ENCODE results near the gene ERC2.

ERC2 gene

DNA sequence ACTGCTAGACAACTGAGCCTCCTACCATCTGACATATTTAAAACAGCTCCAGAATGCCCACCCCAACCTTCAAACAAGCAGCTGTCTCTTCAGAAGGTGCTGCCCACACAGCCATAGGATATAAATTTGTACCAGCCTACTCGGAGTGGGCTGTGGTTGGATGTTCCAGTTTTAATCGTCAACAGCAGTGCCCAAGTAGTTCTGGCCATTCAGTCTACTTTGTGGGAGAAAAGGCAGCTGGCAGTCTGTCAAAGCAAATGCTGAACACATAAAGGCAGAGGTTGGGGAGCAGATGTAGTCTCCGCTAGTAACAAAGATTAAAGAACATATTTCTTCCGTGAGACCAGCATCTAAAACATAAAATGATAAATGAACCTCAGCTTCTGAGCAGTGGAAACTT is 15.9 kb upstream of the ERC2 start:
- TF ChIP-seq ZNF8 (CRISPR knock-in tag; IDR thresholded peaks at IDR 0.05): no peak
- no peak for TF ChIP-seq TCF4 (CRISPR knock-in tag; IDR thresholded peaks at IDR 0.05; ENCODE audit: borderline replicate concordance)
- no peak for ATAC-seq

DNA sequence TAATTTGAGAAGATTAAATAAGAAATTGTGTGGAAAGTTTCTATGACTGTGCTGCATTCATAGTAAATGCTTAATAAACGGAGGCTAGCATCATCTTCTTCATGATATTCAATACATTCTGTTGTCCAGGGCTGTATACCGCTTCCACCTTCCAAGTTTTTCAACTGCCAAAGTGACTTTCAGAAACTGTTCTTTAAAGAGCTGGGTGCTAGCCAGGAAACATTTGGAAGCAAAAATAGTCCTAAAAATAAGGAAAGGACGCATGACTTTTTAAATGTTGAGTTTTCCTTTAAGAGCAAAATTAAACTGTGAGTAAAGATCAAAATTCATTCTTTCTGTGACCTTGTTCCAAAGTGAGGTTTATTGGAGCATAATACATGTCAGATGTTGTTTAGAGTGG is 9.4 kb upstream of the ERC2 start:
- no peak for ATAC-seq
- TF ChIP-seq OSR1 (CRISPR knock-in tag; IDR thresholded peaks at IDR 0.05) (no peak), CREB5 (CRISPR knock-in tag; IDR thresholded peaks at IDR 0.05; ENCODE audit: low read depth) (no peak), ARNTL (CRISPR knock-in tag; IDR thresholded peaks at IDR 0.05; ENCODE audit: borderline replicate concordance, low read depth) (no peak), CSDC2 (CRISPR knock-in tag; IDR thresholded peaks at IDR 0.05) (no peak), ZFP30 (CRISPR knock-in tag; IDR thresholded peaks at IDR 0.05) (no peak), ESRRG (CRISPR knock-in tag; IDR thresholded peaks at IDR 0.05) (no peak), BACH2 (CRISPR knock-in tag; IDR thresholded peaks at IDR 0.05; ENCODE audit: borderline replicate concordance) (no peak), PATZ1 (CRISPR knock-in tag; IDR thresholded peaks at IDR 0.05; ENCODE audit: borderline replicate concordance) (no peak), GLIS3 (CRISPR knock-in tag; IDR thresholded peaks at IDR 0.05) (no peak), PPARA (CRISPR knock-in tag; IDR thresholded peaks at IDR 0.05; ENCODE audit: borderline replicate concordance) (no peak), ZC3H10 (CRISPR knock-in tag; IDR thresholded peaks at IDR 0.05) (no peak), POU6F1 (CRISPR knock-in tag; IDR thresholded peaks at IDR 0.05; ENCODE audit: borderline replicate concordance, low read depth) (no peak), ZNF8 (CRISPR knock-in tag; IDR thresholded peaks at IDR 0.05) (no peak), ZNF565 (CRISPR knock-in tag; conservative IDR thresholded peaks at IDR 0.05; ENCODE audit: low read depth) (no peak), ISL1 (CRISPR knock-in tag; IDR thresholded peaks at IDR 0.05) (no peak), TCF4 (CRISPR knock-in tag; IDR thresholded peaks at IDR 0.05; ENCODE audit: borderline replicate concordance) (no peak), SNAI2 (CRISPR knock-in tag; IDR thresholded peaks at IDR 0.05) (no peak), ZFP3 (CRISPR knock-in tag; IDR thresholded peaks at IDR 0.05) (no peak)
- TF ChIP-seq, protein P1, sequence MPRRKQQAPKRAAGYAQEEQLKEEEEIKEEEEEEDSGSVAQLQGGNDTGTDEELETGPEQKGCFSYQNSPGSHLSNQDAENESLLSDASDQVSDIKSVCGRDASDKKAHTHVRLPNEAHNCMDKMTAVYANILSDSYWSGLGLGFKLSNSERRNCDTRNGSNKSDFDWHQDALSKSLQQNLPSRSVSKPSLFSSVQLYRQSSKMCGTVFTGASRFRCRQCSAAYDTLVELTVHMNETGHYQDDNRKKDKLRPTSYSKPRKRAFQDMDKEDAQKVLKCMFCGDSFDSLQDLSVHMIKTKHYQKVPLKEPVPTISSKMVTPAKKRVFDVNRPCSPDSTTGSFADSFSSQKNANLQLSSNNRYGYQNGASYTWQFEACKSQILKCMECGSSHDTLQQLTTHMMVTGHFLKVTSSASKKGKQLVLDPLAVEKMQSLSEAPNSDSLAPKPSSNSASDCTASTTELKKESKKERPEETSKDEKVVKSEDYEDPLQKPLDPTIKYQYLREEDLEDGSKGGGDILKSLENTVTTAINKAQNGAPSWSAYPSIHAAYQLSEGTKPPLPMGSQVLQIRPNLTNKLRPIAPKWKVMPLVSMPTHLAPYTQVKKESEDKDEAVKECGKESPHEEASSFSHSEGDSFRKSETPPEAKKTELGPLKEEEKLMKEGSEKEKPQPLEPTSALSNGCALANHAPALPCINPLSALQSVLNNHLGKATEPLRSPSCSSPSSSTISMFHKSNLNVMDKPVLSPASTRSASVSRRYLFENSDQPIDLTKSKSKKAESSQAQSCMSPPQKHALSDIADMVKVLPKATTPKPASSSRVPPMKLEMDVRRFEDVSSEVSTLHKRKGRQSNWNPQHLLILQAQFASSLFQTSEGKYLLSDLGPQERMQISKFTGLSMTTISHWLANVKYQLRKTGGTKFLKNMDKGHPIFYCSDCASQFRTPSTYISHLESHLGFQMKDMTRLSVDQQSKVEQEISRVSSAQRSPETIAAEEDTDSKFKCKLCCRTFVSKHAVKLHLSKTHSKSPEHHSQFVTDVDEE (CRISPR knock-in tag; IDR thresholded peaks at IDR 0.05): no peak
- TF ChIP-seq, protein P2, sequence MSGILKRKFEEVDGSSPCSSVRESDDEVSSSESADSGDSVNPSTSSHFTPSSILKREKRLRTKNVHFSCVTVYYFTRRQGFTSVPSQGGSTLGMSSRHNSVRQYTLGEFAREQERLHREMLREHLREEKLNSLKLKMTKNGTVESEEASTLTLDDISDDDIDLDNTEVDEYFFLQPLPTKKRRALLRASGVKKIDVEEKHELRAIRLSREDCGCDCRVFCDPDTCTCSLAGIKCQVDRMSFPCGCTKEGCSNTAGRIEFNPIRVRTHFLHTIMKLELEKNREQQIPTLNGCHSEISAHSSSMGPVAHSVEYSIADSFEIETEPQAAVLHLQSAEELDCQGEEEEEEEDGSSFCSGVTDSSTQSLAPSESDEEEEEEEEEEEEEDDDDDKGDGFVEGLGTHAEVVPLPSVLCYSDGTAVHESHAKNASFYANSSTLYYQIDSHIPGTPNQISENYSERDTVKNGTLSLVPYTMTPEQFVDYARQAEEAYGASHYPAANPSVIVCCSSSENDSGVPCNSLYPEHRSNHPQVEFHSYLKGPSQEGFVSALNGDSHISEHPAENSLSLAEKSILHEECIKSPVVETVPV (CRISPR knock-in tag; IDR thresholded peaks at IDR 0.05): no peak

- no peak for ATAC-seq
- no peak for TF ChIP-seq TOX (CRISPR knock-in tag; IDR thresholded peaks at IDR 0.05; ENCODE audit: borderline replicate concordance)
- TF ChIP-seq CSDC2 (CRISPR knock-in tag; IDR thresholded peaks at IDR 0.05): no peak
- no peak for TF ChIP-seq CREB5 (CRISPR knock-in tag; IDR thresholded peaks at IDR 0.05; ENCODE audit: low read depth)
- no peak for TF ChIP-seq OSR1 (CRISPR knock-in tag; IDR thresholded peaks at IDR 0.05)
- TF ChIP-seq PPARA (CRISPR knock-in tag; IDR thresholded peaks at IDR 0.05; ENCODE audit: borderline replicate concordance): no peak
- no peak for TF ChIP-seq ZNF70 (CRISPR knock-in tag; IDR thresholded peaks at IDR 0.05)
- no peak for TF ChIP-seq RARB (CRISPR knock-in tag; IDR thresholded peaks at IDR 0.05)
- no peak for TF ChIP-seq ZNF8 (CRISPR knock-in tag; IDR thresholded peaks at IDR 0.05)
- TF ChIP-seq, protein P1 (CRISPR knock-in tag; IDR thresholded peaks at IDR 0.05): no peak
- no peak for TF ChIP-seq PATZ1 (CRISPR knock-in tag; IDR thresholded peaks at IDR 0.05; ENCODE audit: borderline replicate concordance)
- no peak for TF ChIP-seq ESRRG (CRISPR knock-in tag; IDR thresholded peaks at IDR 0.05)
- TF ChIP-seq ISL1 (CRISPR knock-in tag; IDR thresholded peaks at IDR 0.05): no peak
These were observed 8.5 kb upstream of the ERC2 start for GRCh38 chr3:56476771-56477170.

All from SK-N-SH treated with all-trans-retinoic acid at 6 μM for 48 hours (cell line).